Left forelimb (tissue), 1 donor: Measurements from ENCODE around the gene SLC25A25.
"Not testable (repeated sequence)": the region's sequence is repeated elsewhere in the genome, so short reads cannot be mapped to it uniquely, and the experiment has no call there.

Experiments used
- DNase-seq: peaks from one replicate; pipeline ENCODE4 v3.0.0-alpha.2; 2018; ENCODE audit warnings: low spot score

SLC25A25 gene

GRCh38 chr9:128109050-128109709 lies 41.1 kb downstream of the SLC25A25 start:
- DNase-seq, result no peak

- DNase-seq, result not testable (repeated sequence)
Measured at GRCh38 chr9:128111726-128112125, 43.7 kb downstream of the SLC25A25 start.

- DNase-seq, result no peak
Measured at GRCh38 chr9:128113526-128114325, 45.7 kb downstream of the SLC25A25 start.

- no peak for DNase-seq
Measured at GRCh38 chr9:128114326-128115186, 46.5 kb downstream of the SLC25A25 start.

GRCh38 chr9:128115187-128116103 lies 47.4 kb downstream of the SLC25A25 start:
- DNase-seq, result no peak

- no peak for DNase-seq
Measured at GRCh38 chr9:128116104-128117083, 48.4 kb downstream of the SLC25A25 start.

GRCh38 chr9:128117613-128118471 lies 49.8 kb downstream of the SLC25A25 start:
- DNase-seq, result peak; percentile 95

GRCh38 chr9:128118472-128118857 lies 50.4 kb downstream of the SLC25A25 start:
- DNase-seq, result no peak

GRCh38 chr9:128118971-128119665 lies 51.1 kb downstream of the SLC25A25 start:
- no peak for DNase-seq

- no peak for DNase-seq
Measured at GRCh38 chr9:128120061-128120740, 52.2 kb downstream of the SLC25A25 start.

GRCh38 chr9:128120741-128121465 lies 52.9 kb downstream of the SLC25A25 start:
- no peak for DNase-seq

GRCh38 chr9:128121466-128121810 lies 53.4 kb downstream of the SLC25A25 start:
- DNase-seq, result no peak

GRCh38 chr9:128121924-128122808 lies 54.1 kb downstream of the SLC25A25 start:
- DNase-seq, result no peak

- no peak for DNase-seq
Measured at GRCh38 chr9:128122809-128123175, 54.8 kb downstream of the SLC25A25 start.

- DNase-seq, result no peak
Measured at GRCh38 chr9:128123451-128124080, 55.5 kb downstream of the SLC25A25 start.

- DNase-seq, result no peak
Measured at GRCh38 chr9:128124451-128124850, 56.4 kb downstream of the SLC25A25 start.
